C4-2B (cell line): ENCODE data around the gene FBLN5.

Source experiments
- CTCF ChIP-seq: fragments of 450-650 bp; conservative IDR thresholded peaks from 2 replicates; pipeline ENCODE4 v1.5.1; 2017; ENCODE audit warnings: mild to moderate bottlenecking
- ZFX ChIP-seq: fragments of 450-650 bp; IDR thresholded peaks from 2 replicates; pipeline ENCODE4 v1.6.1; 2017

- no peak for TF ChIP-seq CTCF
- TF ChIP-seq ZFX, result no peak
Observed at GRCh38 chr14:91920526-91920925, 27.0 kb downstream of the FBLN5 start.
